Stimulated activated naive CD4-positive, alpha-beta T cell treated with Interleukin-2 at 50 U/mL for 16 hours (primary cell): ENCODE data around the gene SERPINB4.
"Not testable (repeated sequence)": the region's sequence is repeated elsewhere in the genome, so short reads cannot be mapped to it uniquely, and the experiment has no call there.

ENCODE experiments used
- DNase-seq: peaks from one replicate; lab custom pipeline; 2025; lab: John Stamatoyannopoulos, UW

The SERPINB4 gene

DNA sequence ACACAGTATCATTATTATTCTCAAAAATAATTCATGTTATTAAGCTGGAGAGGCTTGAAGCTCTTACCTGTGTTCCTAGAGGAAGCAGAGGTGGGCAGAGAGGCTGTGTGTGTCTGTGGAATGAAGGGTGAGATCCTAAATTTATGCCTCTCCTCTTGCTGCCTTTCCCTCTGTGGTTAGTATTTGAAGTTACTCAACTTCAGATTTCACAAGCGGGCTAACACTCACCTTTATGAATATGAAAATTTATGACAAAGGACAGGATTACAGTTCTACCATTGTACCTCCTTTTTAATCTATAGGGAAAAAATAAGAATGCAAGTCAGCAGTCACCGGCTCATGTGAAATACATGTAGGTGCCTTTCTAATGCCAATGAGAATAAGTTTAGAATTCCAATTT lies at the start of gene SERPINB4:
Gene SERPINB4, minus strand, starts transcription at position 115 of the 400 bp plus-strand sequence. CDS start 679 bp downstream, outside the sequence.
- DNase-seq, result not testable (repeated sequence)

DNA sequence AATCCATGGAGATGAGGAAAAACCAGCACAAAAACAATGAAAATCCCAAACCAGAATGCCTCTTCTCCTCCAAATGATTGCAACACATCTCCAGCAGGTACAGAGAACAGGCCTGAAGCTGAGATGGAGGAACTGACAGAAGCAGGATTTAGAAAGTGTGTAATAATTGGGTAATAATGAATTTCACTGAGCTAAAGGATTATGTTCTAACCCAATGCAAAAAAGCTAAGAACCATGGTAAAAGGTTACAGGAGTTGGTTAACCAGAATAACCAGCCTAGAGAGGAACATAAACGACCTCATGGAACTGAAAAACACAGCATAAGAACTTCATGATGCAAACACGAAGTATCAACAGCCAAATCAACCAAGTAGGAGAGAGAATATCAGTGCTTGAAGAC lies 45.0 kb upstream of the SERPINB4 start:
- no peak for DNase-seq

DNA sequence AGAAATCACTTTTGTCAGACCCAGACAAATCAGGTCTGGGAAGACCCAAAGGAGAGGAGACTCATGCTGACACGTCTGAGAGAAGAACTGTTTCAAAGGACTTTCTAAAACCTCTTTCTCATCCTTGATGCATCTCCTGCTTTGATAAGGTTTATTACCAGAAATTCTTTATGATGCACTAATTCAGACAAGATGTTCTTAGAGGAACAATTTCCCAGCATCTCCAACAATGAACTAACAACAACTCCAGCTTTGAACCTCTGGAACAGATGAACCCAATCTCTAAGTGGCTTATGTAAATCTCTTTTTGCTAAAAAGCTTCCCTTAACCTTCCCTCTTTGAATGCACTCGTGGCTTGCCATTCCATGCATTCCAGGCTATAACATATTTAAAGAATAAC lies 42.8 kb upstream of the SERPINB4 start:
- DNase-seq, result no peak

DNA sequence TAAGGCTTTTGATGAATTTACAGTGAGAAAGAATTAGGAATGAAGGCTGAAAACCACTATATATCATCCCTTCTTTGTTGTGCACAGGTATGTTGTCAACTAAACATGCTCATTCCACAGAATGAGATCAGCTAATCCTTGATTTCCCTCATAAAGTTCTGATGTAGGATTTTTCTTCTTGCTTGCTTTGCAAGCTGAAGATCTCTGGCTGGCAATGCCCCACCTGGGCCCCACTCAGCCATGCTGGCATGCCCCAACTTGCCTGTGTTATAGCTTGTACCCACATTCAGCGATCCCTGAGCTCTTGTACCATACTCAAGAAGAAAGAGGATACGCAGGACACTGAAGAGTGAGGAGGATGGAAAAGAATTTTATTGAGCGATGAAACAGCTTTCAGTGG lies 40.7 kb upstream of the SERPINB4 start:
- no peak for DNase-seq

DNA sequence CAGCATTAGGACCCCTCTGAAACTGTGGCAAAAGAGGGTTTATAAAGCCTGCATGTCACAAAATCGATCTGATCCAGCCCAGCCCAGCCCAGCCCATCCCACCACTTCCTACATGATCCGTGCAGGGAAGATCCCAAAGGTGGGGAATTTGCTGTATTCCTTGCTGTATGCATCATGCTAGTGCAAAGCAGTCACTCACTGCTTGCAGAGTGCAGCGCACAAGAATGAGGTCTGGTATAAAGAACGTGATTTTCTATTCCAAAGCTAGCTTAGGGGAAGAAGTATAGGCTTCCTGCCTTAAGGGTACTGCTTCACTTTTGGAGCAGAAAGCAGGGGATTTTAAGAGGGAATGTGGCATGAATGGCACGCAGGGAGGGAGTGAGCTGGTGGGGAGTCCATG lies 39.8 kb upstream of the SERPINB4 start:
- no peak for DNase-seq

DNA sequence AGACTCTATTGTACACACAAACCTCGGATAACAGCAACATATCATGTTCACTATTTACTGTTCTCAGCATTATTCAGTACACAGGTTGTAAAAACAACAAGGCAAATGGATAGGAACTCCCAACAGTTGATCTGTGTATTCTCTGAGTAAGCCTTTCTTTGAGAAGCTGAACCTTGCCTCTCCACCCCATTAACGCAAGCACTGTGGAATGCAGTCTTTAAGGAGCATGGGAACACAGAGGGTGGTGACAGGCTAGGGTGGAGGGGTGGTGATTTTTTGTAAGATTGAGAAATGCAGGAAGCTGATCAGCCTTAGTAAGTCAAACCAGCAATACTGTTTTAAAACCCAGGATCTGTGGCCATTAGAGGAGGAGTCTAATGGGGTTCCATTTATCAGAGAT lies 39.1 kb upstream of the SERPINB4 start:
- DNase-seq, result no peak

DNA sequence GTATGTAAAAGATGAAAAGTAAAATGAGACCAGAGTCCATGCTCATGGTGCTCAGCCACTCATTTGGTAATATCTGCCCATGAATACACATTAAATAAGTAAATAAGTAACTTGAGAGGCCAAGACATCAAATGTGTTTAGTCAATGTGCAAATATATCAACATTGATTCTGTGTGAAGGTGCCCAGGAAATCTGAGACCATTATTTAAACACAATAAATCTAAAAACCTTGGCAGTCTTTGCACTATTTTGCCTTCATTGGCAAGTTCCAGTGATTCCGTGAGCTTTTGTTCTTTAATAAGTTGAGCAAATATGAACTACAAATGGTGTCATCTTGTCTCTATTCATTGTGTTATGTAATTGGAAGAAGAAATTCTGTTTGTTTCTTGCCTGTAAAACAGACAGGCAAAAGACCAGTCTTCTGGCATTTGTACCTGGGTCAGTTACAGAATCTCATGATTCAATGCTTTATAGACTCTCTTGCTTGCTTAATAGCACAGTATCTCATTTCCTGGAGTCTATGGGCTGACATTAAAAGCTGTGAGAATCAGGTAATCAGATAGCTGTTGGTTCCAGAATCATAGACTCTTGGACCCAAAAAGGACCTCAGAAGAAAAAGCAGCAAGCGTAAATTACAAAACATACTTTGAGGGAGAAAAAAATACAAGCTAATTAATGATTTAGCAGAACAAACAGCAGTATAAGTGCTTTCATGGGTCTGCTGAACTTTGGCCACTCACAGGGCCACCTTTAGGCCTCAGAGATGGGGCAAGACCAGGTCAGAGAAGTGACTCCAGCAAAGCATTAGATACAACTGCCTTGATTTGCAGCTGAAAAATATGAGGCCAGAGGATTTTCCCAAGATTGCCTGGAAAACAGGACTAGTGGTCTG lies 37.6 kb upstream of the SERPINB4 start:
- DNase-seq, result no peak

DNA sequence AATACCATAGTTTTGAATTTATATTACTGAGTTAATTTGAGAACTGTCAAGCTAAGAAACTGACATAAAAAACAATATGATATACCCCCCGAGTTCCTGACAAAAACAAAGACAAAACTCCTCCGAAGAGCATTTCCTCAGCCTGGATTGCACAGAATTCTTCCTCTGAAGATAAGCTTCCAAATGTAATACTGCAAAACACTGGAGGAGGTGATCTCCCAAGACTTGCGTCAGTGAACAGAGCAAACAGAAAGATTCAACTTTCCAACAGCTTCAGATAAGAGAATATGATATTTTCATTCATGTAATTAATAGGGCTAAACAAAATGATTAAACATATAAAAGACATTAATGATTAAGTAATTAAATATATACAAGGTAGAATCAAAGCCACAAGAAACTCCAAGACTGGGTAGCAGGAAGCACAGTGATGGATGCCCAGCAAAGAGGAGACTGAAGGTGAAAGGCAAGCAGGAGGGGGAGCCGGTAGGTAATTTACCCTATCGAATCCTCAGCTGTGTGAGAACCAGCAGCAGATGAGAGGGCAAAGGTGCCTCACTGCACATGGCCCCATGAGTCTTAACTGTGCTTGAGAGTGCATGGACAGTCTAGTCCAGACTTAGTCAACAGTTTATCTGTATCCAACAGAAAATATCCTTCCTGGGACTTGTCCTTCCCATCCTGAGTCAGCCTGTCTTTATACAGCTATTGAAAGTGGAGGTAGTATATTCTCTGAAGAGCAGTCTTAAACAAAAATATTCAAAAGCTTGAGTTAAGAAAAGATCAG lies 36.0 kb upstream of the SERPINB4 start:
- DNase-seq, result no peak

DNA sequence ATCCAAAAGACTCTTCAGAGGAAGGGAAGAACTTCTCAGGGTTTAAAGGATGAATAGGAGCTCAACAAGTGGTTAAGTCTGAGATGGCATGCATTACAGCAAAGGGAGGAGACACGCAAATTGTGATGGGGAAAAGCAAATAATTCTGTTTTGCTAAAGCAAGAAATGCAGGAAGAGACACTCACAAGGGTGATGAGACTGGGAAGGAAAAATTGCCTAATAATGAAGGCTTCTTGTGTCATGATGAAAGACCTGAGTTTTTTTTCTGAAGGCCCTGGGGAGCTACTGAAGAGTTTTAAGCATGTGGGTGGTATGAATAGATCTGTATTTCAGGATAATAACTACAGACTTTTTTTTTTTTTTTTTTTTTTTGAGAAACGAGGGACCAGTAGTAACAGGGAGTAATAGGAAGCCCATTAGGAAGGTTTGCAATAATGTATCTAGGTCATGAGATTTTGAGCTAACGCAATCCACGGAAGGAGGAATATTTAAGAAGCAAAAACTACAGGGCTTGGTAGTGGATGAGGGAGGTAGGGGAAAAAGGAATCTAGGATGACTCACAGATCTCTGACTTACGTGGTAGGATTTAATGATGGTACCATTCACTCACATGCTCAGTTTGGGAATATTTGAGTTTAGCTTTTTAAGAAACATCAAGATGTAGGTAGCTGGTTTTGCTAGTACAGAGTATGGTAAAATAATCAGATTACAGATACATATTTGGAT lies 33.6 kb upstream of the SERPINB4 start:
- no peak for DNase-seq

DNA sequence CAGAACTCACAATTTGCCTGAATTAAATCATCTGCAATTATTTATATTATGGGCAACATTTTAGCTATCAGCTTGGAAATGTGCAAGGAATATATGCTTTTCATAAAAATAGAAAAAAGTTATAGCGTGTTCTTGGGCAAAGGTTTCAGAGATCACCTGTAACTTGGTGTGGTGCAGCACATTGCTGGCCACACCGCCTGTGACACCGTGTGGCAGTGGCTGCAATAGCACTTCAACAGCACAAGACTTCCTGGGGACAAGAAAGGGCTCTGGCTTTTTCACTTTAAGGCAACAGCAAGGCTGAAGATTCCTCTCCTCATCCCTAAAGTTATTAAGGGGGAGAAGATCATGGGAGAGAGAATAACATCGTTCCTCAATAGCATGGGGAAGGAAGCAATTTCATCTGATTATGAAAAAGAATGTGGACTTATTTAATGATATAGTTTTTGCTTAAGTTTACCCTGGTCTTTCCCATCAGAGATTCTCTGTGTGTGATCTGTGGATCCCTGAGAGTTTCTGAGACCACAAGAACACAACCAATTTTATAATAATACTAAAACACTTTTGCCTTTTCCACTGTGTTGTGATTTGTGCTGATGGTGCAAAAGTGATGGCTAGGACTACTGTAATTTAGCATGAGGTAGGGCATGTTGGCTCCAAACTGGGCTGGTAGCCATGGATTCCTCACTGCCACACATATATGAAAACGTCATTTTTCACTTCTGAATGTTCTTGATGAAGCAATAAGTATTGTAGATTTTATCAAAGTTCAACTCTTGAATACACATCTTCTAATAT lies 32.7 kb upstream of the SERPINB4 start:
- no peak for DNase-seq

DNA sequence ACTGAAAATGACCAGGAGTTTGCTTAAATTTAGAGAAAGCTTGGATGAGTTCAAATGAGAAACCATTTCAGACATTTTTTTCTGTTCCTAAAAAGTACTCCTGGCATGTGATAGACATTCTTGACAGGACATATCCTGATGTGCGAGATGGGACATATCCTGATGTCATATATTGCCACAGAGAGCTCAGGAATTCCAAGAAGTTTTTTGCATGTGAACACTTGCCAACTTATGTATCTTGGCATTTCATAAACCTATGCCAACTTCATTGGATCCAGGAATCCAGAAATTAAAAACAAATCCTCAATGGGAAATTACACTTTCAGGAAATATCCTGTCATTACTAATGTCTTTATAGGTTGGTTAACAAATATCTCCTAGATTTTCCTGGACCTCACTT lies 20.5 kb upstream of the SERPINB4 start:
- no peak for DNase-seq

DNA sequence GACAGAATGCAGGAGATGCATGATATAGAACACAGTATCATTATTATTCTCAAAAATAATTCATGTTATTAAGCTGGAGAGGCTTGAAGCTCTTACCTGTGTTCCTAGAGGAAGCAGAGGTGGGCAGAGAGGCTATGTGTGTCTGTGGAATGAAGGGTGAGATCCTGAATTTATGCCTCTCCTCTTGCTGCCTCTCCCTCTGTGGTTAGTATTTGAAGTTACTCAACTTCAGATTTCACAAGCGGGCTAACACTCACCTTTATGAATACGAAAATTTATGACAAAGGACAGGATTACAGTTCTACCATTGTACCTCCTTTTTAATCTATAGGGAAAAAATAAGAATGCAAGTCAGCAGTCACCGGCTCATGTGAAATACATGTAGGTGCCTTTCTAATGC lies 17.7 kb upstream of the SERPINB4 start, which contains the start of gene SERPINB3:
Gene SERPINB3, minus strand, starts transcription at position 144 of the 400 bp plus-strand sequence. CDS start 677 bp downstream, outside the sequence.
- not testable (repeated sequence) for DNase-seq

DNA sequence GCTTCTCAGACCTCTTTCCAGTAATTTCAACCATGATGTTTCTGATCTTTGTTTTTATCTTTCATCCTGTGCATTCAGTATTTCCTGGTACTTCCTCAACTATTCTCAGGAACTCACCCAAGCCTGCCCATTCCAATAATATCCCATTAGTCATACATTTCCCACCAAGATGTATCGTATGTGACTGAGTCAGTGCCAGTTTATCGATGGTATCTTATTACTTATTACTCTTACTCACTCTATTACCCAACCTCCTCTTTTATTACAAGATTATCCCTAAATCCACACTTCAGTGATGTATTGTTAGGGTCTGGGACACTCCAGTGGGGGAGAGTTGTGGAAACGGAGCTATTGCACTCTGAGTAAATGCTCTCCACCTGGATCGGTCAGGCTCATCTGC lies 14.9 kb upstream of the SERPINB4 start:
- DNase-seq, result not testable (repeated sequence)

DNA sequence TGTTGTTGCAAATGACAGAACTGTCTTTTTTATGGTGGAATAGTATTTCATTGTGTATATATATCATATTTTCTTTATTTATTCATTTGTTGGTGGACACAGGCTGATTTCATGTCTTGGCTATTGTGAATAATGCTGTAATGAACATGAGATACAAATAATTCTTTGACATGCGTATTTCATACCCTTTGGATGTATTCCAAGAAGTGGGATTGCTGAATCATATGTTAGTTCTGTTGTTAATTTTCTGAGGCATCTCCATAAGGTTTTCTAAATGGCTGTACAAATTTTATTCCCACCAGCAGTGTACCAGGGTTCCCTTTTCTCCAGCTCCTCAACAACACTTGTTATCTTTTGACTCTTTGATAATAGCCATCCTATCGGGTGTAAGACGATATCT lies 6.2 kb upstream of the SERPINB4 start:
- not testable (repeated sequence) for DNase-seq

DNA sequence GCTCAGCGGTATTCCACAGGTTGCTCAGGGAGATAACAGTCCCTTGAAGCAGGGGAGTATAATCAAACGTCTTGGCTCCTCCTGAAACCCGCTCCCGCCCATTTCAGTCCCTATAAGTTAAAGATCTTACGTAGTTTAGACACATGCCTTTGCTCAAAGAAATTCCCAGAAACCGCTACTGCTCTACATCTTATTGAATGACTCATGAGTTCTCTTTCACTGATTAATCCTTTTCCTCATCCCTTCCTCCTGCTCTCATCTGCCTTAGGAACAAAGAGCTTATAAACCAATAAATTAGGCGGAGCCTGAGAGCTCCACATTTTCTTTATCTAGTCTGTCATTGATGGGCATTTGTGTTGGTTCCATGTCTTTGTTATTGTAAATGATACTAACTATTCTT lies 4.2 kb upstream of the SERPINB4 start:
- DNase-seq, result no peak

DNA sequence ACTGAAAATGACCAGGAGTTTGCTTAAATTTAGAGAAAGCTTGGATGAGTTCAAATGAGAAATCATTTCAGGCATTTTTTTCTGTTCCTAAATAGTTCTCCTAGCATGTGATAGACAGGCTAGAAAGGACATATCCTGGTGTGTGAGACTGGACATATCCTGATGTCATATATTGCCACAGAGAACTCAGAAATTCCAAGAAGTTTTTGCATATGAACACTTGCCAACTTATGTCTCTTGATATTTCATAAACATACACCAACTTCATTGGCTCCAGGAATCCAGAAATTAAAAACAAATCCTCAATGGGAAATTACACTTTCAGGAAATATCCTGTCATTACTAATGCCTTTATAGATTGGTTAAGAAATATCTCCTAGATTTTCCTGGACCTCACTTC lies 2.9 kb upstream of the SERPINB4 start:
- no peak for DNase-seq

DNA sequence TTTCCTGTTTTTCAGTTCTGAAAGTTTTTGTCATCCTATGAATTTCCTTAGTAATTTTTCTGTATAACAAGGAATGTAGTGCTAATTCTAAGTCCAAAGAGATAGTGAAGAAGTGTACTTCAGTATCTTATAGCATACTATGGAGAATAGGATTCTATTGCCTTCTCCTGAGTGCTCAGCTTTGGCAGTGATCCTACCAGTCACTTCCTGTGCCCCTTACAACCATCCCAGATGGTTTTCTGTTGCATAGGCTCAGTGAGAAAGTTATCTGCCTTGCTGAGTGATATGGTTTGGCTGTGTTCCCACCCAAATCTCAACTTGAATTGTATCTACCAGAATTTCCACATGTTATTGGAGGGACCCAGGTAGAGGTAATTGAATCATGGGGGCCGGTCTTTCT lies 638 bp upstream of the SERPINB4 start:
- DNase-seq, result not testable (repeated sequence)

DNA sequence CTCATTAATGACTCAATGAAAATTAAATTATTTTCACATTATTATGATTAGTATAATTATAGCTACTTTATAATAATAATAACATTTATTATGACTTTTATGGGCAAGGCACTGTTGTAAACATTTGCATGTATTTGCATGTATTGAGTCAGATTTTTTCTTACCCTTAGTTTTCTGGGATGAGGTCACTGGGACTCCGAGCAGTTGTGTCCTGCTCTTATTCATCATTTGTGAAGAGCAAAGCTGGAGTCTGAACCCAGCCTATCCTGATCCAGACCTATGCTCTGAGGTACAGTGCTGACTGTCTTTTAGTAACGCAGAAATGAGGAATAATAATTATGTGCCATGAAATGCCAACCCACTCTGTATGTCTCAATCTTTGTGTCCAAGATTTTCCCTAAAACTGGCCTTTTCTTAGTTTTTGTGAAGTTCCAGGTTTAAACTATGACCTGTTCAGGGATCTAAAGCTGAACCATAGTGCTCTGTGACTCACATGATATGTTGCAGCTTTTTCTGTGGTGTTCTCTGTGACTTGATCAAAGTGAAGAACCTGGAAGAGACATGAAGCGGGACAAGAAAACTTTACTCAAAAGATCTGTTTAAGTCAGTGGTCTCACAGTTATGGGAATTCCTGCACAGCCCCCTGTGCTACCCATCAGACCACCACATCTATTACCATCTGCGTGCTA lies 1.2 kb downstream of the SERPINB4 start:
- DNase-seq, result not testable (repeated sequence)

DNA sequence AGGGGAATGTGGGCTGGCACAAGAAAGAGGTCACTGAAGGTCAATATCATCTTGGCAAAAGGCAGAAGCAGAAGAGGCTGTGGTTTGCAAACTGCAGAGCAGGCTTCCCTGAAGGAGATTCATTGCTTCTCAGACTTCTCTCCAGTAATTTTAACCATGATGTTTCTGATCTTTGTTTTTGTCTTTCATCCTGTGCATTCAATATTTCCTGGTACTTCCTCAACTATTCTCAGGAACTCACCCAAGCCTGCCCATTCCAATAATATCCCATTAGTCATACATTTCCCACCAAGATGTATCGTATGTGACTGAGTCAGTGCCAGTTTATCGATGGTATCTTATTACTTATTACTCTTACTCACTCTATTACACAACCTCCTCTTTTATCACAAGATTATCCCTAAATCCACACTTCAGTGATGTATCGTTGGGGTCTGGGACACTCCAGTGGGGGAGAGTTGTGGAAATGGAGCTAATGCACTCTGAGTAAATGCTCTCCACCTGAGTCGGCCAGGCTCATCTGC lies 2.8 kb downstream of the SERPINB4 start:
- DNase-seq, result not testable (repeated sequence)

DNA sequence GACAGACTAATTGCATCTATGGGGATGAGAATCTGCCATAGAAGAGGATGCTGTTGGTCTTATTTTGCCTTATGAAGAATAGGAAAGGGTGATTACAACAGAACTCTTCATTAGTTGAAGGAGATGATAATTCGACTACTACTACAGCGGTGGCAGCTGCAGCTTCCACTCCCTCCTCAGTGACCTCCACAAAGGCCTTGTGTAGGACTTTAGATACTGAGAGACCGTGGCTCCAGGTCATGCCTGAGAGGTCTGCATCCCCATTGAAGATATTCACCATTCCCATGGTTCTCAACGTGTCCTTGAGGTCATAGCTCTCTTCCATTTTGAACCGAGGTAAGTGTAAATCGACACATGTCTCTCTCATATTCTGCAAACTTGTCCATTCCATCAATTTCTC lies 6.4 kb downstream of the SERPINB4 start:
- no peak for DNase-seq

DNA sequence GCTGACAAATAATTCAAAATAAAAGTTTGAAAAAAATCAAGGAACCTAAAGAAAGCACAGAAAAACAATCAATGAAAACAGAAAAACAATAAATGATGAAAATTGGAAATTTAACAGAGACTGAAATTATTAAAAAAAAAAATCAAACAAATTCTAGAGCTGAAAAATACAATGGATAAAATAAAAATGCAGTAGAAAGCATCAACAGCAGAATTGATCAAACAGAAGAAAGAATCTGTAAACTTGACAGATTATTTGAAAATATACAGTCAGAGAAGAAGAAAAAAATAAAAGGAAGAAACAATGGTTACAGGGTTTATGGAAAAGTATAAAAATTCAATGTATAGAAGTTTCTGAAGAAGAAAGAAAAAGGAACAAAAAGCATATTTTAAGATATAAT lies 16.2 kb downstream of the SERPINB4 start:
- DNase-seq, result no peak
